ENCODE data around the gene SLC25A25. TPM values are rescaled to one million over a fixed set of nuclear protein-coding genes. Genes with fewer than 3 reads are reported as not detected.
A peak's percentile ranks its signal among the peaks of the same experiment; 100 is the strongest.

Gene SLC25A25
- total and polyA plus RNA-seq, 9 of the 15 experiments (the other 6 are each of a cell fraction or from before 2014, with no cell fraction given), result 0.07 to 35.9 (median 23.2) TPM

DNA sequence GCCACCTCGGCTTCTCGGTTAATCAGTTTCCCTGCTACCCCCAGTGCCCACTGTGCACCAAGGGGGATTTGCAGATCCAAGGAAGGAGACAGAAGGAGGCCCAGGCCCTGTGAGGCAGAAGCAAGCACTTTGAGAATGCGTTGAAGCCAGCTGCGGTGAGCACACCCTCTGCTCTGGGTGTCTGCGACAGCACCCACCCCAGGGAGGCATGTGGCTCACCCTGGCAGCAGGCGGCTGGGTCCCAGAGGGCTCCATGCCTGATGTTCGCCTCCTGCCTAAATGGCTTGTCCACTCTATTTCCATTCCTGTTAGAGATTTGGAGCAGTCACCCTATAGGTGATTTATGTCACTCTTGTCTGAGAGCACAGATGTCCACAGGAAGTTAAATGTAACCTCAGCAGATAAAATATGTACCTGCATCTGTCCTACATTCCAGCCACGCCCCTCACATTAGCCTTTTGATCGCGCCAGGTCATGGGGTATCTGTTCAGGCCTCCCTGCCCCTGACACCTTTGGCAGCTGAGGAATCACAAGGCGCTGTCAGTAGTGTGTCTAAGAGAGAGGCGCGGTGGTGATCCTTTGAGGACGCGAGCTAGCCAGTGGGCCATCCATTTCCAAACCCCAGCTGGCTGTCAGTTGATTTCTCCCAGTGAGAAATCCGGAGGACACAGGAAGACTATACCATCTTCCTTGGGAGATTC is 31.3 kb downstream of the SLC25A25 start:
- ATAC-seq (peak; percentile 50), DNase-seq (ENCODE audit: extremely low read depth in 1 of 4, low spot score in 3 of 4) (peak; percentile 38 to 82 (median 46)), FAIRE-seq (peak; percentile 57)
- Histone ChIP-seq H3K27ac (ENCODE audit: extremely low read depth, low read depth, low read length) (peak overlapping the region; percentile 89), H2AFZ (ENCODE audit: low read depth, low read length) (no peak overlapping the region), H3K4me1 (replicated peaks in 1 of 2; ENCODE audit: control insufficient read depth in 2 of 2, insufficient read depth in 2 of 2, low read length in 2 of 2) (peaks cover 64 to 77% of the 10 kb centered on the region in 2 experiments), H3K79me2 (ENCODE audit: control insufficient read depth, insufficient read depth, low read length) (peaks cover 77% of the 10 kb centered on the region), H4K20me1 (replicated peaks; ENCODE audit: control insufficient read depth, insufficient read depth, low read length) (0 out of 2 replicates have a peak, but pooled peaks cover 10% of the 10 kb centered on the region), H3K4me2 (ENCODE audit: insufficient read depth, low read length) (peak overlapping the region; percentile 87), H3K27me3 (ENCODE audit: control insufficient read depth in 2 of 2, insufficient read depth in 2 of 2, low read length in 2 of 2) (no peaks in the 10 kb centered on the region), H3K4me3 (peak overlapping the region; percentile 49), H3K9ac (ENCODE audit: insufficient read depth in 1 of 2, low read depth in 2 of 2, low read length in 2 of 2) (peak overlapping the region; percentile 69 to 94), H3K9me3 (replicated peaks; ENCODE audit: control insufficient read depth, insufficient read depth, low read depth, low read length) (no peaks in the 10 kb centered on the region), H3K9me1 (ENCODE audit: control insufficient read depth, insufficient read depth, low read length) (no peaks in the 10 kb centered on the region), H3K36me3 (ENCODE audit: control insufficient read depth, insufficient read depth, low read length) (peaks cover 89% of the 10 kb centered on the region)
- ChIA-PET POLR2A (interaction anchor here (0.6 to 2.5 kb wide), 6 partner anchors 8 to 144 kb away, joined by 3 to 13 read pairs (median 6); no protein-coding TSS in a partner anchor), CTCF (ENCODE audit: low intra/inter-chr PET ratio) (interaction anchor here (0.7 kb wide), 1 partner anchor 96 kb away, joined by 3 read pairs; no protein-coding TSS in a partner anchor)
- in situ Hi-C loops (cut with MboI) (no loop called here), intact Hi-C loops (cut with micrococcal nuclease) (loop anchor here (2.0 kb wide), 1 partner anchor 33 kb away; the partner anchor contains the start of gene NAIF1)
- WGBS (ENCODE audit: insufficient coverage, low coverage, missing lambda C conversion rate), result 6% methylated on average over 16 of the region's 16 CpGs
- no TSS peak for BruUV-seq (replicated peaks)
- TF ChIP-seq C11orf30 (IDR thresholded peaks at IDR 0.05; ENCODE audit: low read depth), result no peak
- TF ChIP-seq, protein P1, sequence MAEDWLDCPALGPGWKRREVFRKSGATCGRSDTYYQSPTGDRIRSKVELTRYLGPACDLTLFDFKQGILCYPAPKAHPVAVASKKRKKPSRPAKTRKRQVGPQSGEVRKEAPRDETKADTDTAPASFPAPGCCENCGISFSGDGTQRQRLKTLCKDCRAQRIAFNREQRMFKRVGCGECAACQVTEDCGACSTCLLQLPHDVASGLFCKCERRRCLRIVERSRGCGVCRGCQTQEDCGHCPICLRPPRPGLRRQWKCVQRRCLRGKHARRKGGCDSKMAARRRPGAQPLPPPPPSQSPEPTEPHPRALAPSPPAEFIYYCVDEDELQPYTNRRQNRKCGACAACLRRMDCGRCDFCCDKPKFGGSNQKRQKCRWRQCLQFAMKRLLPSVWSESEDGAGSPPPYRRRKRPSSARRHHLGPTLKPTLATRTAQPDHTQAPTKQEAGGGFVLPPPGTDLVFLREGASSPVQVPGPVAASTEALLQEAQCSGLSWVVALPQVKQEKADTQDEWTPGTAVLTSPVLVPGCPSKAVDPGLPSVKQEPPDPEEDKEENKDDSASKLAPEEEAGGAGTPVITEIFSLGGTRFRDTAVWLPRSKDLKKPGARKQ (CRISPR knock-in tag; IDR thresholded peaks at IDR 0.05), result no peak
- no peak for TF ChIP-seq ZNF830 (CRISPR knock-in tag; IDR thresholded peaks at IDR 0.05)
- TF ChIP-seq HEY1 (CRISPR knock-in tag; IDR thresholded peaks at IDR 0.05; ENCODE audit: borderline replicate concordance), result no peak
- TF ChIP-seq GTF2F1 (IDR thresholded peaks at IDR 0.05; ENCODE audit: low read depth, low read length), result no peak
- no peak for TF ChIP-seq ILF3 (IDR thresholded peaks at IDR 0.05; ENCODE audit: borderline replicate concordance)
- TF ChIP-seq, protein P2, sequence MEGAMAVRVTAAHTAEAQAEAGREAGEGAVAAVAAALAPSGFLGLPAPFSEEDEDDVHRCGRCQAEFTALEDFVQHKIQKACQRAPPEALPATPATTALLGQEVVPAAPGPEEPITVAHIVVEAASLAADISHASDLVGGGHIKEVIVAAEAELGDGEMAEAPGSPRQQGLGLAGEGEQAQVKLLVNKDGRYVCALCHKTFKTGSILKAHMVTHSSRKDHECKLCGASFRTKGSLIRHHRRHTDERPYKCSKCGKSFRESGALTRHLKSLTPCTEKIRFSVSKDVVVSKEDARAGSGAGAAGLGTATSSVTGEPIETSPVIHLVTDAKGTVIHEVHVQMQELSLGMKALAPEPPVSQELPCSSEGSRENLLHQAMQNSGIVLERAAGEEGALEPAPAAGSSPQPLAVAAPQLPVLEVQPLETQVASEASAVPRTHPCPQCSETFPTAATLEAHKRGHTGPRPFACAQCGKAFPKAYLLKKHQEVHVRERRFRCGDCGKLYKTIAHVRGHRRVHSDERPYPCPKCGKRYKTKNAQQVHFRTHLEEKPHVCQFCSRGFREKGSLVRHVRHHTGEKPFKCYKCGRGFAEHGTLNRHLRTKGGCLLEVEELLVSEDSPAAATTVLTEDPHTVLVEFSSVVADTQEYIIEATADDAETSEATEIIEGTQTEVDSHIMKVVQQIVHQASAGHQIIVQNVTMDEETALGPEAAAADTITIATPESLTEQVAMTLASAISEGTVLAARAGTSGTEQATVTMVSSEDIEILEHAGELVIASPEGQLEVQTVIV (CRISPR knock-in tag; IDR thresholded peaks at IDR 0.05; ENCODE audit: borderline replicate concordance), result no peak
- TF ChIP-seq, protein P3, sequence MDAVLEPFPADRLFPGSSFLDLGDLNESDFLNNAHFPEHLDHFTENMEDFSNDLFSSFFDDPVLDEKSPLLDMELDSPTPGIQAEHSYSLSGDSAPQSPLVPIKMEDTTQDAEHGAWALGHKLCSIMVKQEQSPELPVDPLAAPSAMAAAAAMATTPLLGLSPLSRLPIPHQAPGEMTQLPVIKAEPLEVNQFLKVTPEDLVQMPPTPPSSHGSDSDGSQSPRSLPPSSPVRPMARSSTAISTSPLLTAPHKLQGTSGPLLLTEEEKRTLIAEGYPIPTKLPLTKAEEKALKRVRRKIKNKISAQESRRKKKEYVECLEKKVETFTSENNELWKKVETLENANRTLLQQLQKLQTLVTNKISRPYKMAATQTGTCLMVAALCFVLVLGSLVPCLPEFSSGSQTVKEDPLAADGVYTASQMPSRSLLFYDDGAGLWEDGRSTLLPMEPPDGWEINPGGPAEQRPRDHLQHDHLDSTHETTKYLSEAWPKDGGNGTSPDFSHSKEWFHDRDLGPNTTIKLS (IDR thresholded peaks at IDR 0.05; ENCODE audit: borderline replicate concordance, low read depth), result no peak
- no peak for TF ChIP-seq JUND (IDR thresholded peaks at IDR 0.05; ENCODE audit: borderline replicate concordance, low read depth, low read length)
- TF ChIP-seq JUND (tag; IDR thresholded peaks at IDR 0.05; ENCODE audit: borderline replicate concordance, low read depth, low read length), result no peak
- no peak for TF ChIP-seq SMAD2 (IDR thresholded peaks at IDR 0.05; ENCODE audit: low read depth, low read length)
- TF ChIP-seq TFAM (CRISPR knock-in tag; conservative IDR thresholded peaks at IDR 0.05), result no peak
- no peak for TF ChIP-seq SREBF1 (IDR thresholded peaks at IDR 0.05; ENCODE audit: borderline replicate concordance, low read depth, low read length)
- no peak for TF ChIP-seq ZNF408 (CRISPR knock-in tag; IDR thresholded peaks at IDR 0.05; ENCODE audit: low read depth)
- TF ChIP-seq POLR2G (IDR thresholded peaks at IDR 0.05; ENCODE audit: low read depth, low read length), result peak; percentile 52
